Liver (tissue), 3 donors: Measurements from ENCODE around the gene PRSS27.
"Not testable (repeated sequence)": the region's sequence is repeated elsewhere in the genome, so short reads cannot be mapped to it uniquely, and the experiment has no call there.

Source experiments
- ATF3 ChIP-seq: IDR thresholded peaks from 2 replicates; pipeline ENCODE4 v1.6.1; 2016; ENCODE audit warnings: antibody characterized with exemption
- CTCF ChIP-seq: fragments of 150-350 bp; IDR thresholded peaks from 2 replicates; pipeline ENCODE4 v1.5.1; 2017; ENCODE audit warnings: improper control_type of control experiment, low read depth, low read length; ENCODE audit not compliant: missing input control
- FOXA1 ChIP-seq: IDR thresholded peaks from 2 replicates; pipeline ENCODE4 v1.6.1; 2016; ENCODE audit warnings: antibody characterized with exemption
- MAX ChIP-seq: IDR thresholded peaks from 2 replicates; pipeline ENCODE4 v1.6.1; 2016; ENCODE audit warnings: antibody characterized with exemption
- NR2F2 ChIP-seq: IDR thresholded peaks from 2 replicates; pipeline ENCODE4 v1.6.1; 2016; ENCODE audit warnings: antibody characterized with exemption
- RAD21 ChIP-seq, 2 donors: IDR thresholded peaks; 2 replicates each; pipeline ENCODE4 v1.6.1; 2016; ENCODE audit warnings: antibody characterized with exemption in 2 of 2, mild to moderate bottlenecking in 2 of 2
- REST ChIP-seq: IDR thresholded peaks from 2 replicates; pipeline ENCODE4 v1.6.1; 2016; ENCODE audit warnings: antibody characterized with exemption, mild to moderate bottlenecking
- RXRA ChIP-seq, 2 donors: IDR thresholded peaks; 2 replicates each; pipeline ENCODE4 v1.6.1; 2017 to 2018; ENCODE audit warnings: antibody characterized with exemption in 2 of 2, mild to moderate bottlenecking in 1 of 2
- TAF1 ChIP-seq: conservative IDR thresholded peaks from 2 replicates; pipeline ENCODE4 v1.6.1; 2016; ENCODE audit warnings: antibody characterized with exemption, mild to moderate bottlenecking
- YY1 ChIP-seq: IDR thresholded peaks from 2 replicates; pipeline ENCODE4 v1.6.1; 2016; ENCODE audit warnings: antibody characterized with exemption, mild to moderate bottlenecking
- donor health status: healthy.
- donor health status: healthy.

- TF ChIP-seq CTCF (peak; percentile 57), RAD21 (IDR thresholded peaks at IDR 0.05) (peak; percentile 67 to 71)
- not testable (repeated sequence) for TF ChIP-seq MAX; RXRA (IDR thresholded peaks at IDR 0.05); NR2F2; YY1; TAF1; ATF3; REST; FOXA1
Observed at GRCh38 chr16:2670017-2670416, 50.0 kb downstream of the PRSS27 start.
